ENCODE results near the gene ZNF548. TPM values are rescaled to one million over a fixed set of nuclear protein-coding genes. Genes with fewer than 3 reads are reported as not detected.
"Not testable (repeated sequence)": the region's sequence is repeated elsewhere in the genome, so short reads cannot be mapped to it uniquely, and the experiment has no call there.

ZNF548 gene
- 8.1 and 11.3 TPM in 2 replicates for total RNA-seq

- DNase-seq (ENCODE audit: low read depth in 2 of 2), result peak; percentile 99
Observed at GRCh38 chr19:57389730-57390598, at the start of gene ZNF548. TSS of gene ZNF548 (plus strand) at chr19:57389854. CDS start at chr19:57390100, 246 bp downstream.

- no peak for DNase-seq (ENCODE audit: low read depth in 2 of 2)
Observed at GRCh38 chr19:57342582-57342981, 47.1 kb upstream of the ZNF548 start.

- DNase-seq (ENCODE audit: low read depth in 2 of 2), result no peak
Observed at GRCh38 chr19:57348136-57348535, 41.5 kb upstream of the ZNF548 start.

GRCh38 chr19:57350877-57351805 is 38.5 kb upstream of the ZNF548 start, which contains the start of gene ZNF304:
TSS of gene ZNF304 (plus strand) at chr19:57351271. CDS start at chr19:57351665, 394 bp downstream.
- DNase-seq (ENCODE audit: low read depth in 2 of 2), result peak; percentile 95 to 96

- DNase-seq (ENCODE audit: low read depth in 2 of 2), result peak in 1 of 2 donors; percentile 5
Observed at GRCh38 chr19:57351867-57352266, 37.8 kb upstream of the ZNF548 start.

- DNase-seq (ENCODE audit: low read depth in 2 of 2), result no peak
Observed at GRCh38 chr19:57355916-57356315, 33.7 kb upstream of the ZNF548 start.

GRCh38 chr19:57357406-57357805 is 32.2 kb upstream of the ZNF548 start:
- DNase-seq (ENCODE audit: low read depth in 2 of 2), result no peak

- no peak for DNase-seq (ENCODE audit: low read depth in 2 of 2)
Observed at GRCh38 chr19:57359300-57359699, 30.4 kb upstream of the ZNF548 start.

GRCh38 chr19:57362419-57362818 is 27.2 kb upstream of the ZNF548 start:
- no peak for DNase-seq (ENCODE audit: low read depth in 2 of 2)

GRCh38 chr19:57362997-57363687 is 26.5 kb upstream of the ZNF548 start, which contains the start of the genes TRAPPC2B and ZNF547:
TSS of gene TRAPPC2B (plus strand) at chr19:57363551. CDS start at chr19:57364834, 1,283 bp downstream.
TSS of gene ZNF547 (plus strand) at chr19:57363551. CDS start at chr19:57368556, 5,005 bp downstream.
- DNase-seq (ENCODE audit: low read depth in 2 of 2), result peak; percentile 100

GRCh38 chr19:57363688-57364181 is 25.9 kb upstream of the ZNF548 start:
- peak; percentile 16 to 33 for DNase-seq (ENCODE audit: low read depth in 2 of 2)

GRCh38 chr19:57366776-57367175 is 22.9 kb upstream of the ZNF548 start:
- DNase-seq (ENCODE audit: low read depth in 2 of 2), result no peak

GRCh38 chr19:57374179-57374578 is 15.5 kb upstream of the ZNF548 start:
- no peak for DNase-seq (ENCODE audit: low read depth in 2 of 2)

- not testable (repeated sequence) for DNase-seq (ENCODE audit: low read depth in 2 of 2)
Observed at GRCh38 chr19:57374647-57375046, 15.0 kb upstream of the ZNF548 start.

GRCh38 chr19:57376151-57376550 is 13.5 kb upstream of the ZNF548 start:
- no peak for DNase-seq (ENCODE audit: low read depth in 2 of 2)

- DNase-seq (ENCODE audit: low read depth in 2 of 2), result no peak
Observed at GRCh38 chr19:57377498-57378146, 12.0 kb upstream of the ZNF548 start.

GRCh38 chr19:57380923-57381322 is 8.7 kb upstream of the ZNF548 start:
- no peak for DNase-seq (ENCODE audit: low read depth in 2 of 2)

GRCh38 chr19:57382806-57383488 is 6.7 kb upstream of the ZNF548 start:
- no peak for DNase-seq (ENCODE audit: low read depth in 2 of 2)

GRCh38 chr19:57389194-57389729 is 392 bp upstream of the ZNF548 start:
- DNase-seq (ENCODE audit: low read depth in 2 of 2), result no peak

GRCh38 chr19:57395710-57396109 is 6.1 kb downstream of the ZNF548 start:
- DNase-seq (ENCODE audit: low read depth in 2 of 2), result no peak

Data from lung microvascular endothelial cell (primary cell).